ENCODE data around the gene HHIPL1. TPM values are rescaled to one million over a fixed set of nuclear protein-coding genes. Genes with fewer than 3 reads are reported as not detected.
A peak's percentile ranks its signal among the peaks of the same experiment; 100 is the strongest.

HHIPL1 gene
- total and polyA plus RNA-seq, 4 experiments from 2014 or later: 0.35 to 0.42 TPM; not detected in 2

DNA sequence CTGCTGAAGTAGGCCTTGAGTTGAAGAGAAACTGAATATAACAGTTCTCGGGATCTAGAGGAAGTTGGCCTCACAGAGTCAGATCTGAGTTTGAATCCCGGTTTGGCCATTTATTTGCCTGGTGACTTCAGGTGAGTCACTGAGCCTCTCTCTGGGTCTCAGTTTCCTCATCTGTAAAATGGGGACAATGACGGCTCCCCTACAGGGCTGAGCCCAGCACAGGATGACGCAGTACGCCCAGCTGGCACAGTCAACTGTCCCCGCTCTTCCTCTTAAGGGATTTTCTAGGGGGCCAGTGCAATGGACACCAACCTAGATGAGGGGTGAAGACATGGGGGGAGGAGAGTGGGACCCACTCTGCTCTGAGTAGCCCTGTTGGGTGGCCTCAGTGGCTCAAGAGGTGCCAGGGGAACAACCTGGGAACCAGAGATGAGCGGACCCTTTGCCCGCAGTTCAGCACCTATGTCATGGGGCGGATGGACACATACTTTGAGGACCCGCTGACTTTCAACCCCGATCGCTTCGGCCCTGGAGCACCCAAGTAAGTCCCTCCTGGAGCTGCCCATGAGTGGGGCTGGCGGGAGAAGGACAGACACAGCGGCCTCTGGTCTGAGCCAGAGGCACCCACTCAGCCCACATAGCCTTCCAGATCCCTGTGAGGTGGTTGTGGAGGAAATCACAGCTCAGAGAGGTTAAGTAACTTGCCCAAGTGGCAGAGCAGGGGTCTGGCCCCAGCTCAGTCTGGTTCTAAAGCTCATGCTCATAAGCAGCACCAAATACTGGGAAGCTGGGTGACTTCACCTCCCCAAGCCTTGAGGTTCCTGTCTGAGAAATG is 80.2 kb downstream of the HHIPL1 start:
- no peak for DNase-seq
- Histone ChIP-seq H3K4me3 (ENCODE audit: low read length in 2 of 2) (no peak overlapping the region), H3K27ac (ENCODE audit: low read depth, low read length) (no peak overlapping the region), H3K4me1 (ENCODE audit: insufficient read depth, low read length) (no peaks in the 10 kb centered on the region), H3K9me3 (ENCODE audit: control insufficient read depth in 1 of 2, low read length in 2 of 2) (no peaks in the 10 kb centered on the region), H3K27me3 (ENCODE audit: insufficient read depth, low read length) (no peaks in the 10 kb centered on the region), H3K36me3 (ENCODE audit: insufficient read depth, low read length) (no peaks in the 10 kb centered on the region)
- intact Hi-C loops (cut with micrococcal nuclease): no loop called here
- Mint-ChIP-seq H3K27me3 (peaks cover 9 to 20% of the 10 kb centered on the region in 2 donors), H3K36me3 (no peaks in the 10 kb centered on the region), H3K9me3 (no peaks in the 10 kb centered on the region), H3K4me1 (no peaks in the 10 kb centered on the region), H3K27ac (no peak overlapping the region), H3K4me3 (no peak overlapping the region)
- ChIA-PET CTCF (ENCODE audit: partially characterized antibody) (no interaction called here), POLR2A (ENCODE audit: partially characterized antibody) (no interaction called here)

DNA sequence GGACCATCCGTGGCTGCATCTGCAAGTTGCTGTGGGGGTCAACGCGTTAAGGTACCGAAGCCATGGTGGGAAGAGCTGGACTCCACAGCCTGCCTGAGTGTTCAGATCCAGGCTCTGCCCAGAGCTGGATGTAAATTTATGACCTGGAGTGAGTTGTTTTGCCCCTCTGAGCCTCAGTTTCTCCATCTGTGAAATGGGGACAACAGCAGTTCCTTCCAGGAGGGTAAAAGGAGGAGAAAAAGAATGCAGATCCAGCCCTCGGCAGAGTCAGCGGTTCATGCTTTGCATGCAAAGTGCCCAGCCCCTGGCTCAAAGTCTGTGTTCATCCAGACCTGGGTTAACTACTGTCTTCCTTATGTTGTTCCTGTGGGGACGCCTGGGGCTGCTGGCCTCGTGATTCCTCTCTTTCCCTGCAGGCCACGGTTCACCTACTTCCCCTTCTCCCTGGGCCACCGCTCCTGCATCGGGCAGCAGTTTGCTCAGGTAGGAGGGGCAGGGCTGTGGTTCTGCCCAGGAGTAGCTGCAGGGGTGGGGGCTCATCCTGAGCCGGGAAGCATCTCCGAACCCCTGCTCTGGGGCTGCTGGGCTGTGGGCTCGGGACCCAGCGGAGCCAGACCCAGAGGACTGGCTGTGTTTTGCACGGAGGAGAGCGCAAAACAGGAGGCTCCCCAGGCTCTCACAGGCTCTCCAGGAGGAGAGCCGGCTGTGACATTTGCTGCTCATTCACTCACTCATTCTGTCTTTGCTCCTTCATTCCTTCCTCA is 81.0 kb downstream of the HHIPL1 start:
- Histone ChIP-seq H3K27ac (ENCODE audit: low read depth, low read length) (no peak overlapping the region), H3K36me3 (ENCODE audit: insufficient read depth, low read length) (no peaks in the 10 kb centered on the region), H3K27me3 (ENCODE audit: insufficient read depth, low read length) (no peaks in the 10 kb centered on the region), H3K4me3 (ENCODE audit: low read length in 2 of 2) (no peak overlapping the region), H3K9me3 (ENCODE audit: control insufficient read depth in 1 of 2, low read length in 2 of 2) (no peaks in the 10 kb centered on the region), H3K4me1 (ENCODE audit: insufficient read depth, low read length) (no peaks in the 10 kb centered on the region)
- no peaks in the 10 kb centered on the region for H3K4me1 Mint-ChIP-seq
- POLR2A ChIA-PET (ENCODE audit: partially characterized antibody): no interaction called here
- H3K4me3 Mint-ChIP-seq: no peak overlapping the region
- H3K27me3 Mint-ChIP-seq: peaks cover 9 to 24% of the 10 kb centered on the region in 2 donors
- CTCF ChIA-PET (ENCODE audit: partially characterized antibody): no interaction called here
- intact Hi-C loops (cut with micrococcal nuclease): no loop called here
- DNase-seq: no peak
- H3K9me3 Mint-ChIP-seq: no peaks in the 10 kb centered on the region
- no peaks in the 10 kb centered on the region for H3K36me3 Mint-ChIP-seq
- H3K27ac Mint-ChIP-seq: no peak overlapping the region

DNA sequence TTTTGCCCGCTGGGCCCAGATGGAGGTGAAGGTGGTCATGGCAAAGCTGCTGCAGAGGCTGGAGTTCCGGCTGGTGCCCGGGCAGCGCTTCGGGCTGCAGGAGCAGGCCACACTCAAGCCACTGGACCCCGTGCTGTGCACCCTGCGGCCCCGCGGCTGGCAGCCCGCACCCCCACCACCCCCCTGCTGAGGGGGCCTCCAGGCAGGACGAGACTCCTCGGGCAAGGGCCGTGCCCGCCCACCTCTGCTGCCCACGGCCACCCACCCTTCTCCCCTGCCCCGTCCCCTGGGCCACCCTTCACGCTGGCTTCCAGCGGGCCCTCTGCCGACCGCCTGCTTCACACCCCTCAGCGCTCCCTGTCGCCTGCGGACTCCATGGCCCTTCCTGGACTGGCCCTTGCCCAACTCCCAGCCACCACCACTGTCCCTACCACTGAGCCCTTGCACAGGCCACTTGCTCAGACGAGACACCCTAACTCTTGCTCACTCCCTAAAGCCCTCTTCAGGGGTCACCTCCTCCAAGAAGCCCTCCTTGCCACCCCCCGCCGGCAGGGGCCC is 81.7 kb downstream of the HHIPL1 start:
- intact Hi-C loops (cut with micrococcal nuclease): no loop called here
- H3K36me3 ChIP-seq (ENCODE audit: insufficient read depth, low read length): no peaks in the 10 kb centered on the region
- Mint-ChIP-seq H3K4me3 (no peak overlapping the region), H3K4me1 (no peaks in the 10 kb centered on the region), H3K27me3 (peaks cover 11 to 24% of the 10 kb centered on the region in 2 donors), H3K27ac (peak overlapping the region in 1 of 7 donors; percentile 83), H3K9me3 (no peaks in the 10 kb centered on the region), H3K36me3 (no peaks in the 10 kb centered on the region)
- ChIA-PET POLR2A (ENCODE audit: partially characterized antibody) (no interaction called here), CTCF (ENCODE audit: partially characterized antibody) (no interaction called here)
- no peak overlapping the region for H3K4me3 ChIP-seq (ENCODE audit: low read length in 2 of 2)
- H3K4me1 ChIP-seq (ENCODE audit: insufficient read depth, low read length): no peaks in the 10 kb centered on the region
- H3K27ac ChIP-seq (ENCODE audit: low read depth, low read length): no peak overlapping the region
- no peaks in the 10 kb centered on the region for H3K9me3 ChIP-seq (ENCODE audit: control insufficient read depth in 1 of 2, low read length in 2 of 2)
- DNase-seq: no peak
- H3K27me3 ChIP-seq (ENCODE audit: insufficient read depth, low read length): no peaks in the 10 kb centered on the region

DNA sequence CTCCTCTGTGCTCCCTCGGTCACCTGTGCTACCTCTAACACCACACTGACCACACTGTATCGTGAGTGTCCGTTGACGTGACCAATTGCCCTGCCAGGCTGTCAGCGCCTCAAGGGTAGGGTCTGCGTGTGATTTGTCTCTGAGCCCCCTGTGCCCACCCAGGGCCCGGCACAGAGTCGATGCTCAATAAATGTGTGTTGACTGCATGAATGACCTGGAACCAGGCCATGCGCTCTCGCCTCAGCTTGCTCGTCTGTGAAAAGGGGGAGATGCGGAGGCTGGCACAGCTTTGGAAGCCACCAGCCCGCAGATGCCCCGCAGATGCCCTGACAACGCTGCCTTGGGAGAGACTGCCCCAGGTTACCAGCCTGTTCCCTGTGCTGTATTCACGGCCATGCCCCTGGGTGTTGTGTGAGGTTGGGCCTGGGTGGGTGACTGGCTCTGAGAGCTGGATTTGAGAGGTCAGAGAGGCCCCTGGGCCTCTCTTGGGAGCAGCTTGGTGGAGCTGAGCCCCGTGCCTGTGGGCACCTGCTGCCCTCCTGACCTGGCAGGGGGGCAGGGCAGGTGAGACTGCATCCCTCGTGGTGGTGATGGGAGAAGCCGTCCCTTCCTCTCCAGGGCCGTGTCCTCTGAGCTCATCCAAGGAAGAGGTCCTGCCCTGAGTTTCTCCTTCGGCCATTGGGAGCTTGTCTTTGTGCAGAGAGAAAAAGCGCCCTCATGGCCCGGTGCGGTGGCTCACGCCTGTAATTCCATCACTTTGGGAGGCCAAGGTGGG is 82.4 kb downstream of the HHIPL1 start:
- H3K4me1 ChIP-seq (ENCODE audit: insufficient read depth, low read length): no peaks in the 10 kb centered on the region
- ChIA-PET CTCF (ENCODE audit: partially characterized antibody) (interaction anchor here (1.1 kb wide), 1 partner anchor 49 kb away, joined by 3 read pairs; no protein-coding TSS in a partner anchor), POLR2A (ENCODE audit: partially characterized antibody) (no interaction called here)
- no peaks in the 10 kb centered on the region for H3K27me3 ChIP-seq (ENCODE audit: insufficient read depth, low read length)
- H3K4me1 Mint-ChIP-seq: no peaks in the 10 kb centered on the region
- H3K27me3 Mint-ChIP-seq: peaks cover 11 to 24% of the 10 kb centered on the region in 2 donors
- no peaks in the 10 kb centered on the region for H3K9me3 Mint-ChIP-seq
- H3K36me3 Mint-ChIP-seq: no peaks in the 10 kb centered on the region
- no peak overlapping the region for H3K4me3 Mint-ChIP-seq
- DNase-seq: no peak
- no peak overlapping the region for H3K27ac Mint-ChIP-seq
- no peak overlapping the region for H3K4me3 ChIP-seq (ENCODE audit: low read length in 2 of 2)
- H3K9me3 ChIP-seq (ENCODE audit: control insufficient read depth in 1 of 2, low read length in 2 of 2): no peaks in the 10 kb centered on the region
- no peak overlapping the region for H3K27ac ChIP-seq (ENCODE audit: low read depth, low read length)
- no peaks in the 10 kb centered on the region for H3K36me3 ChIP-seq (ENCODE audit: insufficient read depth, low read length)
- intact Hi-C loops (cut with micrococcal nuclease): no loop called here

DNA sequence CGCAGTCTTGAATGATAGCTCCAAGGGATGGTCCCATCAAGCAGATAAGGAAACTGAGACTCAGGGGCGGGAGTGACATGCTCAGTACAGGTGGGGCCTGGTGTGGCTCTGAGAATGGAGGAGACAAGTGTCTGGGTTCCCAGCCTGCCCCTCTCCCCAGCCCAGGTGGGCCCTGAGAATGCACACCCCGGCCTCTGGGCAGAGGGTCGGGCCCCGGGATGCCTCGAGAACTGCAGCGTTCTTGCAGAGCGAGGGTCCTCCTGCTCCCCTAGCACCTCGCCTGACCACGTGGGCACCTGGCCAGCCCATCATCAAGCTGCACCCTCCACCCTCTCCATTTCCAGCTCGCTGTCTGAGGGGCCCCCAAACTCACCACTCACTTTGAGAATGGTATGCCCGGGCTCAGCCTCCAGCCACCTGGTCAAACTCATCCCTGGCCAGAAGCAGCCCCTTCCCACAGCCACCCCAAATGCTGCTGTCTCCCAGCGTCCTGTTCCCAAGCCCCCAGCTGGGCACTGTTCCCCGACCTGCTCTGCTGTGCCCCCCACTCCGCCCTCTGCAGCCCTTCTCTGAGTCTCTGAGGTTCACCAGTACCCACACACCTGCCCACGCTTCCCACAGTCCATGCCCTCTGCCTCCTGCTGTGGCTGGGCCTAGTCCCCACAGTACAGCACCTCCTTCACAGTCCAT is 83.4 kb downstream of the HHIPL1 start:
- Mint-ChIP-seq H3K9me3 (no peaks in the 10 kb centered on the region), H3K27me3 (peaks cover 16 to 30% of the 10 kb centered on the region in 2 donors), H3K4me3 (no peak overlapping the region), H3K36me3 (no peaks in the 10 kb centered on the region), H3K4me1 (no peaks in the 10 kb centered on the region), H3K27ac (no peak overlapping the region)
- Histone ChIP-seq H3K36me3 (ENCODE audit: insufficient read depth, low read length) (no peaks in the 10 kb centered on the region), H3K27ac (ENCODE audit: low read depth, low read length) (no peak overlapping the region), H3K4me1 (ENCODE audit: insufficient read depth, low read length) (no peaks in the 10 kb centered on the region), H3K4me3 (ENCODE audit: low read length in 2 of 2) (no peak overlapping the region), H3K27me3 (ENCODE audit: insufficient read depth, low read length) (no peaks in the 10 kb centered on the region), H3K9me3 (ENCODE audit: control insufficient read depth in 1 of 2, low read length in 2 of 2) (no peaks in the 10 kb centered on the region)
- POLR2A ChIA-PET (ENCODE audit: partially characterized antibody): no interaction called here
- intact Hi-C loops (cut with micrococcal nuclease): no loop called here
- CTCF ChIA-PET (ENCODE audit: partially characterized antibody): interaction anchor here (1.0 to 2.6 kb wide), 4 partner anchors 12 to 159 kb away, joined by 3 to 31 read pairs (median 4); no protein-coding TSS in a partner anchor
- DNase-seq: no peak

DNA sequence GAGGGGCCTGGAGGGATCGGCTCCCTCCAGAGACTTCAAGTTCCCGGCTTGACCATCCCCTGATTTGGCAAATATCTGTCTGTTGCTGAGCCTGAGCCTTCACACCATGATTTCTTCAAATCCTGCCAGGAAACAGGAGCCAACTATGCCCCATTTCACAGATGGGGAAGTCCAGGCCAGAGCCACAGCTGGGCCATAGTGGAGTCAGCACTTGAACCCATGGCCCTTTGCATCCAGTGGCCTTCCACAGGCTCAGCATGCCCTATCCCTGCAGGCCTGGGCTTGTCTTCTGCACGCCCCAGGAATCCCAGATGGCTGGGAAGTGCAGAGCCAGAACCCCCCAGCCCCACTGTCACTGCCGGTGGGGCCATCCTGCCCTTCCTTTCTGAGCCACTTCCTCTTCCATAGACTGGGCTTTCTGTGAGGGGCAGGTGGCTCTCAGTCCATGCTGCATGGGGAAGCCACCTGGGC is 84.1 kb downstream of the HHIPL1 start:
- Histone ChIP-seq H3K4me3 (ENCODE audit: low read length in 2 of 2) (no peak overlapping the region), H3K9me3 (ENCODE audit: control insufficient read depth in 1 of 2, low read length in 2 of 2) (no peaks in the 10 kb centered on the region), H3K27me3 (ENCODE audit: insufficient read depth, low read length) (no peaks in the 10 kb centered on the region), H3K27ac (ENCODE audit: low read depth, low read length) (no peak overlapping the region), H3K36me3 (ENCODE audit: insufficient read depth, low read length) (no peaks in the 10 kb centered on the region), H3K4me1 (ENCODE audit: insufficient read depth, low read length) (no peaks in the 10 kb centered on the region)
- Mint-ChIP-seq H3K4me1 (no peaks in the 10 kb centered on the region), H3K9me3 (no peaks in the 10 kb centered on the region), H3K4me3 (no peak overlapping the region), H3K36me3 (no peaks in the 10 kb centered on the region), H3K27ac (no peak overlapping the region), H3K27me3 (peaks cover 20 to 33% of the 10 kb centered on the region in 2 donors)
- no peak for DNase-seq
- ChIA-PET CTCF (ENCODE audit: partially characterized antibody) (interaction anchor here (1.8 to 2.6 kb wide), 4 partner anchors 12 to 159 kb away, joined by 4 to 31 read pairs (median 7); no protein-coding TSS in a partner anchor), POLR2A (ENCODE audit: partially characterized antibody) (no interaction called here)
- intact Hi-C loops (cut with micrococcal nuclease): no loop called here
